ENCODE data around the gene ASB15.
A peak's percentile ranks its signal among the peaks of the same experiment; 100 is the strongest.

The ASB15 gene

GRCh38 chr7:123624527-123625183 lies 23.0 kb downstream of the ASB15 start:
- no peak overlapping the region for H3K4me3 ChIP-seq (ENCODE audit: low read depth, low read length)
- TF ChIP-seq MAX (IDR thresholded peaks at IDR 0.05; ENCODE audit: low read depth, low read length) (no peak), POLR2A (IDR thresholded peaks at IDR 0.05; ENCODE audit: extremely low read depth, insufficient read length) (no peak), MYC (IDR thresholded peaks at IDR 0.05; ENCODE audit: low read depth, low read length) (no peak), CTCF (IDR thresholded peaks at IDR 0.05; ENCODE audit: low read depth, low read length) (peak; percentile 90)
- DNase-seq (ENCODE audit: low read depth) = peak; percentile 72

- no peak for TF ChIP-seq POLR2A (IDR thresholded peaks at IDR 0.05; ENCODE audit: extremely low read depth, insufficient read length)
Observed at GRCh38 chr7:123625254-123625653, 23.6 kb downstream of the ASB15 start.

GRCh38 chr7:123627851-123628250 lies 26.2 kb downstream of the ASB15 start:
- H3K4me3 ChIP-seq (ENCODE audit: low read depth, low read length) = no peak overlapping the region
- DNase-seq (ENCODE audit: low read depth) = no peak
- TF ChIP-seq MAX (IDR thresholded peaks at IDR 0.05; ENCODE audit: low read depth, low read length) (no peak), MYC (IDR thresholded peaks at IDR 0.05; ENCODE audit: low read depth, low read length) (no peak), CTCF (IDR thresholded peaks at IDR 0.05; ENCODE audit: low read depth, low read length) (no peak), POLR2A (IDR thresholded peaks at IDR 0.05; ENCODE audit: extremely low read depth, insufficient read length) (no peak)

More at GRCh38 chr7:123625254-123625653, 23.6 kb downstream of the ASB15 start:
- no peak overlapping the region for H3K4me3 ChIP-seq (ENCODE audit: low read depth, low read length)
- DNase-seq (ENCODE audit: low read depth) = no peak

- TF ChIP-seq CTCF (IDR thresholded peaks at IDR 0.05; ENCODE audit: low read depth, low read length) (no peak), POLR2A (IDR thresholded peaks at IDR 0.05; ENCODE audit: extremely low read depth, insufficient read length) (no peak), MYC (IDR thresholded peaks at IDR 0.05; ENCODE audit: low read depth, low read length) (no peak), MAX (IDR thresholded peaks at IDR 0.05; ENCODE audit: low read depth, low read length) (no peak)
- H3K4me3 ChIP-seq (ENCODE audit: low read depth, low read length) = no peak overlapping the region
- DNase-seq (ENCODE audit: low read depth) = no peak
Observed at GRCh38 chr7:123628829-123629228, 27.2 kb downstream of the ASB15 start.

GRCh38 chr7:123629281-123629680 lies 27.7 kb downstream of the ASB15 start:
- H3K4me3 ChIP-seq (ENCODE audit: low read depth, low read length) = no peak overlapping the region
- TF ChIP-seq MAX (IDR thresholded peaks at IDR 0.05; ENCODE audit: low read depth, low read length) (no peak), CTCF (IDR thresholded peaks at IDR 0.05; ENCODE audit: low read depth, low read length) (no peak), MYC (IDR thresholded peaks at IDR 0.05; ENCODE audit: low read depth, low read length) (no peak), POLR2A (IDR thresholded peaks at IDR 0.05; ENCODE audit: extremely low read depth, insufficient read length) (no peak)
- DNase-seq (ENCODE audit: low read depth) = no peak

- TF ChIP-seq MAX (IDR thresholded peaks at IDR 0.05; ENCODE audit: low read depth, low read length) (no peak), CTCF (IDR thresholded peaks at IDR 0.05; ENCODE audit: low read depth, low read length) (no peak), POLR2A (IDR thresholded peaks at IDR 0.05; ENCODE audit: extremely low read depth, insufficient read length) (no peak), MYC (IDR thresholded peaks at IDR 0.05; ENCODE audit: low read depth, low read length) (no peak)
- no peak for DNase-seq (ENCODE audit: low read depth)
- H3K4me3 ChIP-seq (ENCODE audit: low read depth, low read length) = no peak overlapping the region
Observed at GRCh38 chr7:123632808-123633207, 31.2 kb downstream of the ASB15 start.

All from NB4 (cell line).